GM12872 (cell line): Measurements from ENCODE around the gene SZT2.

Experiments used
- CTCF ChIP-seq: IDR thresholded peaks from 3 replicates; pipeline ENCODE4 v1.5.1; 2011; ENCODE audit warnings: low read depth, mild to moderate bottlenecking, low read length, moderate library complexity; ENCODE audit not compliant: insufficient read depth

Gene SZT2

GRCh38 chr1:43442756-43443155, 53.1 kb downstream of the SZT2 start:
- TF ChIP-seq CTCF = no peak

GRCh38 chr1:43443197-43443946, 53.7 kb downstream of the SZT2 start:
- TF ChIP-seq CTCF = no peak

GRCh38 chr1:43444151-43444828, 54.6 kb downstream of the SZT2 start:
- no peak for TF ChIP-seq CTCF

GRCh38 chr1:43444836-43445235, 55.1 kb downstream of the SZT2 start:
- TF ChIP-seq CTCF = no peak

GRCh38 chr1:43445606-43446387, 56.1 kb downstream of the SZT2 start:
- TF ChIP-seq CTCF = no peak

- no peak for TF ChIP-seq CTCF
Measured at GRCh38 chr1:43446388-43446740, 56.7 kb downstream of the SZT2 start.
